ENCODE measurements around the gene TXNRD1.
"Not testable (repeated sequence)": the region's sequence is repeated elsewhere in the genome, so short reads cannot be mapped to it uniquely, and the experiment has no call there.

TXNRD1 gene

GRCh38 chr12:104292872-104293794 is 77.6 kb downstream of the TXNRD1 start:
- no peaks in the 10 kb centered on the region for H3K27me3 Mint-ChIP-seq (ENCODE audit: low read depth)
- no peak overlapping the region for H3K4me3 Mint-ChIP-seq
- peaks cover 32% of the 10 kb centered on the region for H3K4me1 Mint-ChIP-seq (ENCODE audit: low read depth)
- peaks cover 45% of the 10 kb centered on the region for H3K36me3 Mint-ChIP-seq (ENCODE audit: low read depth)
- H3K9me3 Mint-ChIP-seq = no peaks in the 10 kb centered on the region
- H3K27ac Mint-ChIP-seq = no peak overlapping the region

- H3K4me3 Mint-ChIP-seq; H3K9me3 Mint-ChIP-seq; H3K27ac Mint-ChIP-seq; H3K27me3 Mint-ChIP-seq (ENCODE audit: low read depth): not testable (repeated sequence)
- Mint-ChIP-seq H3K4me1 (ENCODE audit: low read depth) (peaks cover 25% of the 10 kb centered on the region), H3K36me3 (ENCODE audit: low read depth) (peaks cover 41% of the 10 kb centered on the region)
Observed at GRCh38 chr12:104294158-104294859, 78.7 kb downstream of the TXNRD1 start.

GRCh38 chr12:104294927-104295668 is 79.5 kb downstream of the TXNRD1 start:
- Mint-ChIP-seq H3K36me3 (ENCODE audit: low read depth) (peaks cover 44% of the 10 kb centered on the region), H3K27me3 (ENCODE audit: low read depth) (no peaks in the 10 kb centered on the region), H3K27ac (peak overlapping the region; percentile 10), H3K9me3 (no peaks in the 10 kb centered on the region), H3K4me3 (no peak overlapping the region), H3K4me1 (ENCODE audit: low read depth) (peaks cover 28% of the 10 kb centered on the region)

- Mint-ChIP-seq H3K27me3 (ENCODE audit: low read depth) (no peaks in the 10 kb centered on the region), H3K9me3 (no peaks in the 10 kb centered on the region), H3K4me1 (ENCODE audit: low read depth) (peaks cover 29% of the 10 kb centered on the region), H3K36me3 (ENCODE audit: low read depth) (peaks cover 44% of the 10 kb centered on the region), H3K27ac (no peak overlapping the region), H3K4me3 (no peak overlapping the region)
Observed at GRCh38 chr12:104295954-104296353, 80.4 kb downstream of the TXNRD1 start.

GRCh38 chr12:104296718-104297117 is 81.1 kb downstream of the TXNRD1 start:
- Mint-ChIP-seq H3K4me3 (no peak overlapping the region), H3K27me3 (ENCODE audit: low read depth) (no peaks in the 10 kb centered on the region), H3K36me3 (ENCODE audit: low read depth) (peaks cover 44% of the 10 kb centered on the region), H3K4me1 (ENCODE audit: low read depth) (peaks cover 31% of the 10 kb centered on the region), H3K9me3 (no peaks in the 10 kb centered on the region), H3K27ac (no peak overlapping the region)

GRCh38 chr12:104297477-104298113 is 82.0 kb downstream of the TXNRD1 start:
- H3K27ac Mint-ChIP-seq = no peak overlapping the region
- H3K36me3 Mint-ChIP-seq (ENCODE audit: low read depth) = peaks cover 40% of the 10 kb centered on the region
- peaks cover 31% of the 10 kb centered on the region for H3K4me1 Mint-ChIP-seq (ENCODE audit: low read depth)
- no peak overlapping the region for H3K4me3 Mint-ChIP-seq
- H3K9me3 Mint-ChIP-seq = no peaks in the 10 kb centered on the region
- H3K27me3 Mint-ChIP-seq (ENCODE audit: low read depth) = no peaks in the 10 kb centered on the region

GRCh38 chr12:104299842-104300481 is 84.4 kb downstream of the TXNRD1 start:
- Mint-ChIP-seq H3K9me3 (no peaks in the 10 kb centered on the region), H3K27me3 (ENCODE audit: low read depth) (no peaks in the 10 kb centered on the region), H3K4me3 (no peak overlapping the region), H3K4me1 (ENCODE audit: low read depth) (peaks cover 44% of the 10 kb centered on the region), H3K36me3 (ENCODE audit: low read depth) (peaks cover 28% of the 10 kb centered on the region), H3K27ac (no peak overlapping the region)

GRCh38 chr12:104303538-104304151 is 88.1 kb downstream of the TXNRD1 start, which contains the start of gene EID3:
Gene EID3, plus strand, starts transcription at chr12:104303739. Its CDS starts 196 bp downstream, at chr12:104303935.
- H3K4me1 Mint-ChIP-seq (ENCODE audit: low read depth) = peaks cover 44% of the 10 kb centered on the region
- no peaks in the 10 kb centered on the region for H3K27me3 Mint-ChIP-seq (ENCODE audit: low read depth)
- peak within 1 kb of the TSS; percentile 99 for H3K27ac Mint-ChIP-seq
- peaks cover 16% of the 10 kb centered on the region for H3K36me3 Mint-ChIP-seq (ENCODE audit: low read depth)
- H3K9me3 Mint-ChIP-seq = no peaks in the 10 kb centered on the region
- peak within 1 kb of the TSS; percentile 94 for H3K4me3 Mint-ChIP-seq

- Mint-ChIP-seq H3K4me1 (ENCODE audit: low read depth) (peaks cover 44% of the 10 kb centered on the region), H3K27me3 (ENCODE audit: low read depth) (no peaks in the 10 kb centered on the region), H3K27ac (peak overlapping the region; percentile 99), H3K9me3 (no peaks in the 10 kb centered on the region), H3K4me3 (peak overlapping the region; percentile 94), H3K36me3 (ENCODE audit: low read depth) (peaks cover 19% of the 10 kb centered on the region)
Observed at GRCh38 chr12:104304261-104305009, 88.9 kb downstream of the TXNRD1 start.

GRCh38 chr12:104305349-104305748 is 89.8 kb downstream of the TXNRD1 start:
- H3K4me3 Mint-ChIP-seq = peak overlapping the region; percentile 33
- H3K27ac Mint-ChIP-seq = peak overlapping the region; percentile 28
- H3K27me3 Mint-ChIP-seq (ENCODE audit: low read depth) = no peaks in the 10 kb centered on the region
- no peaks in the 10 kb centered on the region for H3K9me3 Mint-ChIP-seq
- peaks cover 41% of the 10 kb centered on the region for H3K4me1 Mint-ChIP-seq (ENCODE audit: low read depth)
- peaks cover 17% of the 10 kb centered on the region for H3K36me3 Mint-ChIP-seq (ENCODE audit: low read depth)

GRCh38 chr12:104306376-104306775 is 90.8 kb downstream of the TXNRD1 start:
- H3K4me3 Mint-ChIP-seq = no peak overlapping the region
- H3K36me3 Mint-ChIP-seq (ENCODE audit: low read depth) = peaks cover 20% of the 10 kb centered on the region
- H3K4me1 Mint-ChIP-seq (ENCODE audit: low read depth) = peaks cover 41% of the 10 kb centered on the region

GRCh38 chr12:104306943-104307654 is 91.5 kb downstream of the TXNRD1 start:
- Mint-ChIP-seq H3K4me1 (ENCODE audit: low read depth) (peaks cover 36% of the 10 kb centered on the region), H3K36me3 (ENCODE audit: low read depth) (peaks cover 22% of the 10 kb centered on the region), H3K27ac (no peak overlapping the region), H3K27me3 (ENCODE audit: low read depth) (no peaks in the 10 kb centered on the region), H3K4me3 (no peak overlapping the region), H3K9me3 (no peaks in the 10 kb centered on the region)

More at GRCh38 chr12:104306376-104306775, 90.8 kb downstream of the TXNRD1 start:
- no peaks in the 10 kb centered on the region for H3K27me3 Mint-ChIP-seq (ENCODE audit: low read depth)
- no peak overlapping the region for H3K27ac Mint-ChIP-seq
- H3K9me3 Mint-ChIP-seq = no peaks in the 10 kb centered on the region
